Nephron (organoid): ENCODE results near the gene RAPGEF4.
A peak's percentile ranks its signal among the peaks of the same experiment; 100 is the strongest.

Source experiments
- H3K27ac Mint-ChIP-seq, 3 experiments: 2 replicates each; pipeline ENCODE4 v1.8.0; 2020; ENCODE audit warnings: mixed read lengths in 3 of 3, mild to moderate bottlenecking in 2 of 3, moderate library complexity in 1 of 3
- H3K27me3 Mint-ChIP-seq: 2 replicates; pipeline ENCODE4 v1.8.0; 2021; ENCODE audit warnings: low read depth, mild to moderate bottlenecking, moderate library complexity, mixed read lengths
- H3K36me3 Mint-ChIP-seq: 2 replicates; pipeline ENCODE4 v1.8.0; 2020; ENCODE audit warnings: low read depth, mixed read lengths
- H3K4me1 Mint-ChIP-seq: 2 replicates; pipeline ENCODE4 v1.8.0; 2020; ENCODE audit warnings: mixed read lengths
- H3K4me3 Mint-ChIP-seq, 3 experiments: 2 replicates each; pipeline ENCODE4 v1.8.0; 2020; ENCODE audit warnings: mild to moderate bottlenecking in 3 of 3, mixed read lengths in 3 of 3, moderate library complexity in 2 of 3
- H3K9me3 Mint-ChIP-seq: 2 replicates; pipeline ENCODE4 v1.8.0; 2020; ENCODE audit warnings: mixed read lengths
- TF ChIP-seq, protein P1 (sequence below), 3 experiments: fragments of 200-600 bp; sonication (generic); IDR thresholded peaks; one replicate each; pipeline ENCODE4 v1.5.0; 2021; ENCODE audit warnings: antibody characterized with exemption in 3 of 3; ENCODE audit not compliant: unreplicated experiment in 3 of 3

Gene RAPGEF4

DNA sequence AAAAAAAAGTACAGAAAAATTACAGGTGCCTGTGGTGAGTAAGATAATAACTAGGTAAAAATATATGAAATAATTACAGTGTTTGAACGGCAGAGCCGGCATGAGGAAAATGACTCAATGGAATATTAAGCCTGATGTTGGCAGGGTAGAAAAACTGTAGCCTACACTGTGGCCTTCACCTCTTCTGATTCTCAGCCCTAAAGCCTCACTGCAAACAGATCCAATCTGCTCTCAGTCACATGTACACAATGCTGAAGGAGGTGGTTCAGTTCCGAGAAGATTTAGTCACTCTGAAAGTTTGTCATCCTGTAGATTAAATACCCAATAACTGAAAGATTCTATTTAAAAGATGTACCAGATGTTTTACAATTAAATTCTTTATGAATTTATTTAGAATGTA is 273.1 kb downstream of the RAPGEF4 start:
- Mint-ChIP-seq H3K36me3 (no peaks in the 10 kb centered on the region), H3K27ac (no peak overlapping the region), H3K9me3 (no peaks in the 10 kb centered on the region), H3K4me1 (no peaks in the 10 kb centered on the region), H3K4me3 (no peak overlapping the region), H3K27me3 (no peaks in the 10 kb centered on the region)
- TF ChIP-seq, protein P1, sequence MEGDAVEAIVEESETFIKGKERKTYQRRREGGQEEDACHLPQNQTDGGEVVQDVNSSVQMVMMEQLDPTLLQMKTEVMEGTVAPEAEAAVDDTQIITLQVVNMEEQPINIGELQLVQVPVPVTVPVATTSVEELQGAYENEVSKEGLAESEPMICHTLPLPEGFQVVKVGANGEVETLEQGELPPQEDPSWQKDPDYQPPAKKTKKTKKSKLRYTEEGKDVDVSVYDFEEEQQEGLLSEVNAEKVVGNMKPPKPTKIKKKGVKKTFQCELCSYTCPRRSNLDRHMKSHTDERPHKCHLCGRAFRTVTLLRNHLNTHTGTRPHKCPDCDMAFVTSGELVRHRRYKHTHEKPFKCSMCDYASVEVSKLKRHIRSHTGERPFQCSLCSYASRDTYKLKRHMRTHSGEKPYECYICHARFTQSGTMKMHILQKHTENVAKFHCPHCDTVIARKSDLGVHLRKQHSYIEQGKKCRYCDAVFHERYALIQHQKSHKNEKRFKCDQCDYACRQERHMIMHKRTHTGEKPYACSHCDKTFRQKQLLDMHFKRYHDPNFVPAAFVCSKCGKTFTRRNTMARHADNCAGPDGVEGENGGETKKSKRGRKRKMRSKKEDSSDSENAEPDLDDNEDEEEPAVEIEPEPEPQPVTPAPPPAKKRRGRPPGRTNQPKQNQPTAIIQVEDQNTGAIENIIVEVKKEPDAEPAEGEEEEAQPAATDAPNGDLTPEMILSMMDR (IDR thresholded peaks at IDR 0.05; ENCODE audit: unreplicated experiment in 3 of 3) = no peak

DNA sequence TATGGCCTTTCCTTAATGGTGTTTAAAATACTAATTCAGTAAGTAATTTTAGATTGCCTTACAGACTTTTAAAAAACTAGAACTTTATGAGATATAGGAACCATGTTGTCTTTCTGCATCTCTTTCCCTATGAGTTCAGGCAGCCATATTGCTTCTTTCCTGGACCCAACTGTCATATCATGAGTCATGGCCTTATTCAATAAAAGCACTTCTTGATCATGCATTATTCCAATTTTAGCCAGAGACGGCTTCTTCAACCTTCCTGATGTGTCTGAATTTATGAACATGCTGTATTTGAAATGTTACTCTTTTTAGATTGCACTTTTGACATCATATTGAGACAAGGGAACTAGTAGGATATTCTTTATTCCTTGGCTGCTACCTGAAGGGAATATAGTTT is 274.6 kb downstream of the RAPGEF4 start:
- Mint-ChIP-seq H3K36me3 (no peaks in the 10 kb centered on the region), H3K27me3 (no peaks in the 10 kb centered on the region), H3K4me1 (no peaks in the 10 kb centered on the region), H3K9me3 (no peaks in the 10 kb centered on the region), H3K4me3 (no peak overlapping the region), H3K27ac (no peak overlapping the region)
- TF ChIP-seq, protein P1 (IDR thresholded peaks at IDR 0.05; ENCODE audit: unreplicated experiment in 3 of 3) = no peak

DNA sequence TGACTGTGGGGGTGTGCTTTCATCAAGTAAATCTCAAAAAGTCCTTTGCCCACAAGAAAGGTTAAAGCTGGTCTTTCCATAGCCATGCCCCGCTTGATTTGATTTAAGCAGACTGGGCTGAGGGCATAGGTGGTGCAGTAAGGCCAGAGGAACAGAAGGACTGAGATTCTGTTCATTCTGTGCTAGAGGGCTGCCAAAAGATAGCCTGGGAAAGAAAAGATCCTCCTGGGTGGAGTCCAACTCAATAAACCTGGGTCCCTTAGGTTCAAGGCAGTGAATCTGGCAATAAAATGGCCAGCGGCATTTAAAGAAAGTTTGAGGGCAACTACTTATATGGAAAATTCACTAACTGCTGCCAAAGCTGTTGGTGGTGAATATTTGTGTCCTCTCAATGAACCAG is 280.8 kb downstream of the RAPGEF4 start:
- TF ChIP-seq, protein P1 (IDR thresholded peaks at IDR 0.05; ENCODE audit: unreplicated experiment in 3 of 3) = no peak
- Mint-ChIP-seq H3K4me1 (no peaks in the 10 kb centered on the region), H3K4me3 (no peak overlapping the region), H3K27me3 (no peaks in the 10 kb centered on the region), H3K9me3 (no peaks in the 10 kb centered on the region), H3K36me3 (no peaks in the 10 kb centered on the region), H3K27ac (no peak overlapping the region)

- Mint-ChIP-seq H3K27ac (no peak overlapping the region), H3K4me3 (no peak overlapping the region)
- TF ChIP-seq, protein P1 (IDR thresholded peaks at IDR 0.05; ENCODE audit: unreplicated experiment in 3 of 3) = no peak
These were observed 282.2 kb downstream of the RAPGEF4 start for GRCh38 chr2:173017646-173018420.

GRCh38 chr2:173019755-173020154 is 284.1 kb downstream of the RAPGEF4 start:
- no peaks in the 10 kb centered on the region for H3K4me1 Mint-ChIP-seq
- TF ChIP-seq, protein P1 (IDR thresholded peaks at IDR 0.05; ENCODE audit: unreplicated experiment in 3 of 3) = no peak
- H3K27ac Mint-ChIP-seq = no peak overlapping the region
- H3K4me3 Mint-ChIP-seq = no peak overlapping the region
- no peaks in the 10 kb centered on the region for H3K36me3 Mint-ChIP-seq
- H3K27me3 Mint-ChIP-seq = no peaks in the 10 kb centered on the region
- H3K9me3 Mint-ChIP-seq = peaks cover 2% of the 10 kb centered on the region

More at GRCh38 chr2:173017646-173018420, 282.2 kb downstream of the RAPGEF4 start:
- no peaks in the 10 kb centered on the region for H3K4me1 Mint-ChIP-seq
- no peaks in the 10 kb centered on the region for H3K36me3 Mint-ChIP-seq
- H3K27me3 Mint-ChIP-seq = no peaks in the 10 kb centered on the region
- H3K9me3 Mint-ChIP-seq = no peaks in the 10 kb centered on the region

DNA sequence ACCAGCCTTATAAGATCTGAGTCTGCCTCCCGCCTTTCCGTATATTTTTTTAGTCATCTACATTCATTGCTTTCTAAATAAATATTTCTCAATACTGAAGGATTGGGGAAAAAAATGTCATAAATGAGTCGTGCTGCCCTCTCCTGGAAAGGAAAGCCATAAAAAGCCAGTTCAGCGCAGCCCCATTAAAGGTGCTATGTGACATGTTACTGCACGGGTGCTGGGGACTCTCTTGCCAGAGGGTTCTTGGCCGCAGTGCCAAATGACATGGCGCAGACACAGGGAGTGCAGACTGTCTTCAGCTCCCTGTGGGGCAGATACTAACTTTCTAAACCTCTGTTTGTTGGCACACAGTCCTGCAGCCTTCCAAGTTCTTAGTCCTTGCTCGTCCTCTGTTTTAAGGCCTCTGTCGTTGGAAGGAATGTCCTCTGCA is 286.3 kb downstream of the RAPGEF4 start:
- no peaks in the 10 kb centered on the region for H3K4me1 Mint-ChIP-seq
- no peaks in the 10 kb centered on the region for H3K27me3 Mint-ChIP-seq

More for the DNA sequence above, 286.3 kb downstream of the RAPGEF4 start:
- Mint-ChIP-seq H3K9me3 (peaks cover 2% of the 10 kb centered on the region), H3K36me3 (no peaks in the 10 kb centered on the region), H3K27ac (no peak overlapping the region), H3K4me3 (no peak overlapping the region)
- TF ChIP-seq, protein P1 (IDR thresholded peaks at IDR 0.05; ENCODE audit: unreplicated experiment in 3 of 3) = peak; percentile 10 to 25 (median 13)
